ENCODE data around the gene PRDM5.

GRCh38 chr4:120915336-120915735 is 7.2 kb downstream of the PRDM5 start:
- no peak for TF ChIP-seq CTCF (conservative IDR thresholded peaks at IDR 0.05)
- TF ChIP-seq EZH2 (IDR thresholded peaks at IDR 0.05; ENCODE audit: low read depth), result no peak
